ENCODE results near the gene APOC1. TPM values are rescaled to one million over a fixed set of nuclear protein-coding genes. Genes with fewer than 3 reads are reported as not detected.

The APOC1 gene
- total and polyA plus RNA-seq, 3 experiments from 2014 or later, result 4.6 to 5.7 TPM; not detected in 1

GRCh38 chr19:44949550-44949949, 35.1 kb downstream of the APOC1 start:
- H3K9me3 Mint-ChIP-seq, result no peaks in the 10 kb centered on the region
- H3K36me3 Mint-ChIP-seq, result peaks cover 0 to 12% (median 2%) of the 10 kb centered on the region in 3 donors
- H3K36me3 ChIP-seq (ENCODE audit: insufficient read depth, low read length), result no peaks in the 10 kb centered on the region
- peaks cover 9% of the 10 kb centered on the region for H3K4me1 ChIP-seq (ENCODE audit: insufficient read depth, low read length)
- ChIA-PET POLR2A (interaction anchor here (0.6 kb wide), 1 partner anchor 445 kb away, joined by 4 read pairs; no protein-coding TSS in a partner anchor), CTCF (no interaction called here)
- no peak overlapping the region for H3K4me3 Mint-ChIP-seq
- H3K27me3 Mint-ChIP-seq, result peaks cover 0 to 1% of the 10 kb centered on the region in 2 donors
- no peak overlapping the region for H3K27ac Mint-ChIP-seq
- peaks cover 9 to 14% (median 13%) of the 10 kb centered on the region in 3 donors for H3K4me1 Mint-ChIP-seq
- no peak overlapping the region for H3K4me3 ChIP-seq (ENCODE audit: low read length)
- no peaks in the 10 kb centered on the region for H3K27me3 ChIP-seq (ENCODE audit: insufficient read depth, low read length, poor library complexity, severe bottlenecking)
- H3K9me3 ChIP-seq (ENCODE audit: low read length), result no peaks in the 10 kb centered on the region
- DNase-seq, result no peak
- no peak overlapping the region for H3K27ac ChIP-seq (ENCODE audit: low read depth, low read length)

DNA sequence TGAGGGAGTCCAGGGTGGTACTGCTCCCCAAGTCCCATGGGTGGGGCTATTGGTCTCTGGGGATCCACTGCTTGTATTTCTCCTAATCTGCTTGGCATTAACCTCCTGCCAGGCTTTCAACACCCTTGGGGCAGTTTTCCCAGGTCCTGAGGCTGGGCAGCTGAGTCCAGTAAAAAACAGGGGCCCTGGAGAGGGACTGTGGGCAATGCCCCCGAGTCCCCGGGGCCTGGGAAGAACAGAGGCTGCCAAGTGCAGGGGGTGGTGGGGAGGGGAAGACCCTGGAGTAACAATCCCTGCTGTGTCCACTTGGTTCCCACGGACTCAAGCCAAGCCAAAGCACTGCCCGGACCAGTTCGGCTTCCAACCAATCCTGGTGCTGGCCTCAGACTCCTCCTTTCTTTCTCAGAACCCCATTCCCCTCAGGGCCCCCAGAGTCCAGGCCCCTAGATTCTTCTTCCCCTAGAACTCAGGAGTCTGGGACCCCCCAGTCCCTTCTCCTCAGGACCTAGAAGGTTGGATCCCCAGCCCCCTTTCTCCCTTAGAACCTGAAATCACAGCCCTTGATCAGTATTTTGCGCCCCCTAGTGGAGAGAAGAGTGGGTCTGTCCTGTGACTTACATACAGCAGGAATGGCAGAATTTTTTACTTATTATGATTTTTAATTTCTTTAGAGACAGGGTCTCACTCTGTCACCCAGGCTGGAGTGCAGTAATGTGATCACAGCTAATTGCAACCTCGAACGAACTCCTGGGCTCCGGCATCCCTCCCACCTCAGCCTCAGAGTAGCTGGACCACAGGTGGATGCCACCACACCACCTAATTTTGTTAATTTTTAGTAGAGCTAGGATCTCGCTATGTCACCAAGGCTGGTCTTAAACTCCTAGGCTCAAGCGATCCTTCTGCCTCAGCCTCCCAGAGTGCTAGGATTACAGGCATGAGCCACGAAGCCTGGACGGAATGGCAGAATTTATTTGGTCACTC, 37.1 kb downstream of the APOC1 start:
- Mint-ChIP-seq H3K4me3 (peak overlapping the region in 1 of 7 donors; percentile 50), H3K4me1 (peaks cover 23 to 31% (median 29%) of the 10 kb centered on the region in 3 donors), H3K36me3 (peaks cover 0 to 21% (median 2%) of the 10 kb centered on the region in 3 donors), H3K27me3 (peaks cover 0 to 6% of the 10 kb centered on the region in 2 donors), H3K9me3 (peaks cover 0 to 2% (median 0%) of the 10 kb centered on the region in 5 donors), H3K27ac (peak overlapping the region in 5 of 8 donors; percentile 11 to 65 (median 47))
- Histone ChIP-seq H3K27me3 (ENCODE audit: insufficient read depth, low read length, poor library complexity, severe bottlenecking) (no peaks in the 10 kb centered on the region), H3K4me3 (ENCODE audit: low read length) (no peak overlapping the region), H3K36me3 (ENCODE audit: insufficient read depth, low read length) (no peaks in the 10 kb centered on the region), H3K4me1 (ENCODE audit: insufficient read depth, low read length) (peaks cover 19% of the 10 kb centered on the region), H3K9me3 (ENCODE audit: low read length) (no peaks in the 10 kb centered on the region), H3K27ac (ENCODE audit: low read depth, low read length) (no peak overlapping the region)
- peak; percentile 40 to 76 (median 62) for DNase-seq
- ChIA-PET POLR2A (interaction anchor here (0.6 to 0.7 kb wide), 4 partner anchors 22 to 195 kb away, joined by 3 to 10 read pairs (median 3); no protein-coding TSS in a partner anchor), CTCF (interaction anchor here (0.7 to 1.6 kb wide), 9 partner anchors 12 to 180 kb away, joined by 3 to 4 read pairs (median 3); no protein-coding TSS in a partner anchor)

DNA sequence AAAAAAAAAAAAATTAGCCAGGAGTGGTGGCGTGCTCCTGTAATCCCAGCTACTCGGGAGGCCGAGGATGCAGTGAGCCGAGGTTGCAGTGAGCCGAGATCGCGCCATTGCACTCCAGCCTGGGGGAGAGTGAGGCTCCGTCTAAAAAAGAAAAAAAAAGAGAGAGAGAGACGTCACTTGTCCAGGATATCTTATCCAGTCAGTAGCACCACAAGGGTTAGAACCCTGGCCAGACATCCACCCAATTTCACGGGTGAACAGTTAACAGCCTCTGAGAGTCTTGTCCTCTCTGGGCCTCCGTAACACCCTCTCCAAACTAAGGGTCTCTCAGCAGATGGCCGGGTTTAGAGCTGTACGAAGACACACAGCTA, 39.9 kb downstream of the APOC1 start:
- Mint-ChIP-seq H3K4me1 (peaks cover 42 to 55% (median 47%) of the 10 kb centered on the region in 3 donors), H3K4me3 (peak overlapping the region; percentile 94 to 99 (median 97)), H3K27ac (peak overlapping the region; percentile 84 to 99 (median 97)), H3K27me3 (peaks cover 0 to 6% of the 10 kb centered on the region in 2 donors), H3K9me3 (peaks cover 0 to 2% (median 0%) of the 10 kb centered on the region in 5 donors), H3K36me3 (peaks cover 0 to 27% (median 0%) of the 10 kb centered on the region in 3 donors)
- no peaks in the 10 kb centered on the region for H3K27me3 ChIP-seq (ENCODE audit: insufficient read depth, low read length, poor library complexity, severe bottlenecking)
- POLR2A ChIA-PET, result interaction anchor here (1.0 to 1.4 kb wide), 3 partner anchors 29 to 64 kb away, joined by 6 to 11 read pairs (median 7); partner anchors contain the start of gene TOMM40
- peaks cover 35% of the 10 kb centered on the region for H3K4me1 ChIP-seq (ENCODE audit: insufficient read depth, low read length)
- peak overlapping the region; percentile 79 for H3K4me3 ChIP-seq (ENCODE audit: low read length)
- peak overlapping the region; percentile 82 for H3K27ac ChIP-seq (ENCODE audit: low read depth, low read length)
- peaks cover 5% of the 10 kb centered on the region for H3K36me3 ChIP-seq (ENCODE audit: insufficient read depth, low read length)
- H3K9me3 ChIP-seq (ENCODE audit: low read length), result no peaks in the 10 kb centered on the region
- DNase-seq, result no peak
- CTCF ChIA-PET, result interaction anchor here (1.0 to 2.0 kb wide), 4 partner anchors 46 to 139 kb away, joined by 3 to 6 read pairs (median 3); partner anchors contain the start of gene PPP1R37

DNA sequence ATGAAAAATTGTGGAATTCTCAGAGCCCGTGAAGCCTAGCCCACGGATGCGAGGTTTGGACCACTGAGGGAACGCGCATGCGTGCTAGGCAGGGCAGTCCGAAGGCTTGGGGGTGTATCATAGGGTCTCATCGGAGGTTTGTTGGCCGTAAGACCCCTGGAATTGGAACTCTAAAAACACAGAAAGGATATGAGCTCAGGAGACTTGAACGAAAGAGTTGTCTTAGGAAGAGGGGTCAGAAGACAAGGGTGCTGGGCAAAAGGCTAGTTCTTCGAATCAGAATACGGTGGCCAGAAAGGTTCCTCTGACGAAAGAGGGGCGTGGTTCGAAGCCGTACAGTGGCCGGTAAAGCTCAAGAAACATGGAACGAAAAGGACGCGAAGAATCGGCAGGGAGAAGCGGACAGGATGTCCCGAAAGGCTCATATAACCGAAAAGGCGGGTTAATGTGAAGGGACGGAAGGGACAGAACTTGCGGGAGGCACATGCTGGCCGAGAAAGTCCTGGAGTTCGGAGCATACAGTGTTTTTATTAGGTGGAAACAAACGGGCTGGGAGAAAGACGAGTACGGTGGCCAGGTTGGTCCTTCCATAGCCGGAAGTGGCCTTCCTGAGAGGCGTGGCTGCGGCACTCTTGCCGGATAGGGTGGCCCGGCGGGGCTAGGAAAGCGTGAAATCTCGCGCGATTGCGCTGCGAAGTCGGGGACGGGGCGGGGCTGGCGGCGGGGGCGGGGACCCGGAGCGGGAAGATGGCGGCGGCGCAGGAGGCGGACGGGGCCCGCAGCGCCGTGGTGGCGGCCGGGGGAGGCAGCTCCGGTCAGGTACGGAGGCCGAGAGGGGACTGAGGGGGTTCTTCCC, 40.5 kb downstream of the APOC1 start, which contains the start of gene CLPTM1:
Gene CLPTM1, plus strand, starts transcription at position 732 of the 856 bp plus-strand sequence. Its CDS starts 16 bp downstream, at position 748.
- Histone ChIP-seq H3K27me3 (ENCODE audit: insufficient read depth, low read length, poor library complexity, severe bottlenecking) (no peaks in the 10 kb centered on the region), H3K4me3 (ENCODE audit: low read length) (peak within 1 kb of the TSS; percentile 79), H3K36me3 (ENCODE audit: insufficient read depth, low read length) (peaks cover 5% of the 10 kb centered on the region), H3K9me3 (ENCODE audit: low read length) (no peaks in the 10 kb centered on the region), H3K4me1 (ENCODE audit: insufficient read depth, low read length) (peaks cover 35% of the 10 kb centered on the region), H3K27ac (ENCODE audit: low read depth, low read length) (peak within 1 kb of the TSS; percentile 92)
- Mint-ChIP-seq H3K27me3 (peaks cover 0 to 6% of the 10 kb centered on the region in 2 donors), H3K27ac (peak within 1 kb of the TSS; percentile 84 to 99 (median 97)), H3K4me3 (peak within 1 kb of the TSS; percentile 94 to 99 (median 97)), H3K9me3 (peaks cover 0 to 2% (median 0%) of the 10 kb centered on the region in 5 donors), H3K4me1 (peaks cover 49 to 60% (median 52%) of the 10 kb centered on the region in 3 donors), H3K36me3 (peaks cover 0 to 29% (median 0%) of the 10 kb centered on the region in 3 donors)
- CTCF ChIA-PET, result interaction anchor here (1.0 to 2.0 kb wide), 4 partner anchors 46 to 138 kb away, joined by 3 to 6 read pairs (median 3); partner anchors contain the start of gene PPP1R37
- POLR2A ChIA-PET, result interaction anchor here (1.0 to 1.4 kb wide), 3 partner anchors 28 to 64 kb away, joined by 6 to 11 read pairs (median 7); partner anchors contain the start of gene TOMM40
- DNase-seq, result peak; percentile 94 to 98 (median 95)

GRCh38 chr19:44955505-44956439, 41.4 kb downstream of the APOC1 start:
- H3K9me3 Mint-ChIP-seq, result peaks cover 0 to 2% (median 0%) of the 10 kb centered on the region in 5 donors
- H3K27me3 Mint-ChIP-seq, result peaks cover 0 to 8% of the 10 kb centered on the region in 2 donors
- peaks cover 56 to 69% (median 60%) of the 10 kb centered on the region in 3 donors for H3K4me1 Mint-ChIP-seq
- peak overlapping the region; percentile 92 for H3K27ac ChIP-seq (ENCODE audit: low read depth, low read length)
- H3K27me3 ChIP-seq (ENCODE audit: insufficient read depth, low read length, poor library complexity, severe bottlenecking), result no peaks in the 10 kb centered on the region
- peak overlapping the region; percentile 29 to 97 (median 94) for H3K27ac Mint-ChIP-seq
- peaks cover 35% of the 10 kb centered on the region for H3K4me1 ChIP-seq (ENCODE audit: insufficient read depth, low read length)
- peak overlapping the region; percentile 94 to 99 (median 97) for H3K4me3 Mint-ChIP-seq
- peaks cover 12% of the 10 kb centered on the region for H3K36me3 ChIP-seq (ENCODE audit: insufficient read depth, low read length)
- peaks cover 0 to 34% (median 0%) of the 10 kb centered on the region in 3 donors for H3K36me3 Mint-ChIP-seq
- no peaks in the 10 kb centered on the region for H3K9me3 ChIP-seq (ENCODE audit: low read length)
- peak overlapping the region; percentile 79 for H3K4me3 ChIP-seq (ENCODE audit: low read length)
- ChIA-PET CTCF (interaction anchor here (1.3 kb wide), 1 partner anchor 52 kb away, joined by 4 read pairs; no protein-coding TSS in a partner anchor), POLR2A (no interaction called here)
- peak in 1 of 5 donors; percentile 2 for DNase-seq

- Mint-ChIP-seq H3K27me3 (peaks cover 0 to 8% of the 10 kb centered on the region in 2 donors), H3K36me3 (peaks cover 0 to 49% (median 3%) of the 10 kb centered on the region in 3 donors), H3K4me1 (peaks cover 59 to 72% (median 60%) of the 10 kb centered on the region in 3 donors), H3K9me3 (peaks cover 0 to 2% (median 0%) of the 10 kb centered on the region in 5 donors), H3K27ac (peak overlapping the region in 5 of 8 donors; percentile 67 to 97 (median 96)), H3K4me3 (peak overlapping the region in 5 of 7 donors; percentile 94 to 99 (median 97))
- Histone ChIP-seq H3K27me3 (ENCODE audit: insufficient read depth, low read length, poor library complexity, severe bottlenecking) (no peaks in the 10 kb centered on the region), H3K27ac (ENCODE audit: low read depth, low read length) (no peak overlapping the region), H3K36me3 (ENCODE audit: insufficient read depth, low read length) (peaks cover 25% of the 10 kb centered on the region), H3K4me1 (ENCODE audit: insufficient read depth, low read length) (peaks cover 35% of the 10 kb centered on the region), H3K9me3 (ENCODE audit: low read length) (no peaks in the 10 kb centered on the region), H3K4me3 (ENCODE audit: low read length) (no peak overlapping the region)
- POLR2A ChIA-PET, result no interaction called here
- CTCF ChIA-PET, result no interaction called here
- no peak for DNase-seq
Measured at GRCh38 chr19:44957526-44957925, 43.1 kb downstream of the APOC1 start.
